Suppressor macrophage treated with lipopolysaccharide for 1 hour (primary cell): ENCODE data around the gene WSCD2.

Source experiments
- DNase-seq, 3 donors: peaks; one replicate each; pipeline ENCODE4 v3.0.0-alpha.2; 2020 to 2022

Gene WSCD2

DNA sequence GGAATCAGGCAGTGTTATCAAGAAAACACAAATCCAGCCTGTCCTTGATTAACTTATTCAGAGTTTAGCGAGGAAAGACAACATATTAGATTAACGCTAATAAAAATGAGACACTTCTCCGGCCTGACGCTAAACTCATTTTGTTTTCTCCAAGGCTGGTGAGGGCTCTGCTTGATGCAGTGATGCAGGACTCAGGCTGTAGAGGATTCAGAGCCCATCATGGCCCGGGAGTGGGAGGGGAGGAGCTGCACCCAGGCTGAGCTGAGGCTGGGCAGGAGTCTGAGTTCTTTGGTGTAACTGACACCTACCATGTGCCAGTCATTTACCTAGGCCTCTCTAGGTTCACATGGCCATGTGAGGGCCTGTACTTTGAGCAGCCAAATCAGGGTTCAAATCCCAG, 70.0 kb downstream of the WSCD2 start:
- DNase-seq, result no peak

DNA sequence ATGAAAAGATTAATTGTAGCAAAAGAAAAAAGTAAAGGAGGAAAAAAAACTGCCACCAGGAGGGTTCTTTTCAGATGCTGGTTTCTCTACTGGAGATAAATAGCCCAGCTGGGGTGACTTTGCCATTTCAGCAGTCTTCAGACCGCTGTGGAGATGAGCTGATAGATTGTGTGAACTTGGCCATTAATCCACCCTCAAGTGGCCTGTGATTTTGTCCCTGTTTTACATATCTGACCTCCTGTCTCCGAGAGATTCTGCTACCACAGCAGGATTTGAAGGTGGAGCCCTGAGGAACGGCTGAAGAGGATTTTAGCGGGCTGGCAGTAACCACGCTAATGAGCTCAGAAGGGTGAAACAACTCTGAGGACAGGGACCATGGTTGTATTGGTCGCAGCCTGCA, 72.7 kb downstream of the WSCD2 start:
- DNase-seq, result no peak

DNA sequence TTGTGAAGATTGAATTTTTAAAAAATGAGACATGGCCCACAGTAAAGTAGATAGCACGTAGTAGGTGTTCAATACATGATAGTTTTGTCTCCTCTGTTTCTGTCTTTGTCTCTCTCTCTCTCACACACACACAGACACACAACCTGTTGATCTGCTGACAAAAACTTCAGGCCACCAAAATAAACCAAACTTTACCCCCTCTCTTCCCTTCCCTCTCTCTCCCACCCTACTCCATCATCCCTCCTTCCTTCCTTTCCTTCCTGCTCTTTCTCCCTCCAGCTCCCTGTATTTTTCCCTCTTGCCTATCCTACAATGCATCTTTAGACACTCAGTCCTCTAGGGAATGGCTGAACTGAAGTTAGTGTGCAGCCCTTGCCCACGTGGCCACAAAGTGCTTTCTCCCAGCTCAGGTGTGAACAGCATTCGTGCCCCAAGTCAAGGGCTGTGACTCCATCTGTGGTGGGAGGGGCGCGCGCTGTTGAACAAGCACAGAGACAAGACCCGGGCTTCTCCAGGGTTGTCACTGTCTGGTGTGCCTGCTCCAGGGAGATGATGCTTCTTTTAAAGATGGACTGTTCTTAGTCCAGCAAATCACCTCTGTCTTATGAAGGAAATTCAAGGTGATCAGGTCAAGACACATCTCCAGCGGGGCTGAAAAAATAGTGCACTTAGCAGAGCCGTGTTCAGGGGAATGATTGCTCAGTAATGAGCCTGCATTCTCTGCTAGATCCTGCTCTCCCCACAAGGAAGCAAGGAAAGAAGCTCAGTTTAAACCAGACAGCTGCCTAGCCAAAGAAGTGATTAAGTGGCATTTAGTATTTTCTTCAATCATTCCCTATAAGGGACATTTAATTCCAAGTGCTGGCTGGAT, 75.3 kb downstream of the WSCD2 start:
- DNase-seq, result no peak

DNA sequence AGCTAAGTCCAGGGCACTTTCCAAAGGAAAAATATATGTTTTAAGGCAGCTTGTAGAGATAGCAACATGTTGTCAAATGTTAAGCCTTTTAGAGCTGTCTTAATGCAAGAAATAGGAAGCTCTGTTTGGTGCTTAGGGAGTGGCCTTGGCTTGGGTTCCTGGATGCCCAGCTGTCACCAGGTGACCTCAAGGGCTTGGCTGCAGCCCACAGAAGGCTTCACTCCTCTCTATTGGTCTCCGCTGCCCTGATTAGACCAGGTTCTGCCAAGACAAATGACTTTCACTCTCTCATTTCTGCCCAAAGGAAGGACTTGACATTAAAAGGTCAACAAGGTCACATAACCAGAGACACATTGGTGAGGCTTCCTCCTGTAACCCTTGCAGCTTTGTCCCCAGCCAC, 76.8 kb downstream of the WSCD2 start:
- no peak for DNase-seq

DNA sequence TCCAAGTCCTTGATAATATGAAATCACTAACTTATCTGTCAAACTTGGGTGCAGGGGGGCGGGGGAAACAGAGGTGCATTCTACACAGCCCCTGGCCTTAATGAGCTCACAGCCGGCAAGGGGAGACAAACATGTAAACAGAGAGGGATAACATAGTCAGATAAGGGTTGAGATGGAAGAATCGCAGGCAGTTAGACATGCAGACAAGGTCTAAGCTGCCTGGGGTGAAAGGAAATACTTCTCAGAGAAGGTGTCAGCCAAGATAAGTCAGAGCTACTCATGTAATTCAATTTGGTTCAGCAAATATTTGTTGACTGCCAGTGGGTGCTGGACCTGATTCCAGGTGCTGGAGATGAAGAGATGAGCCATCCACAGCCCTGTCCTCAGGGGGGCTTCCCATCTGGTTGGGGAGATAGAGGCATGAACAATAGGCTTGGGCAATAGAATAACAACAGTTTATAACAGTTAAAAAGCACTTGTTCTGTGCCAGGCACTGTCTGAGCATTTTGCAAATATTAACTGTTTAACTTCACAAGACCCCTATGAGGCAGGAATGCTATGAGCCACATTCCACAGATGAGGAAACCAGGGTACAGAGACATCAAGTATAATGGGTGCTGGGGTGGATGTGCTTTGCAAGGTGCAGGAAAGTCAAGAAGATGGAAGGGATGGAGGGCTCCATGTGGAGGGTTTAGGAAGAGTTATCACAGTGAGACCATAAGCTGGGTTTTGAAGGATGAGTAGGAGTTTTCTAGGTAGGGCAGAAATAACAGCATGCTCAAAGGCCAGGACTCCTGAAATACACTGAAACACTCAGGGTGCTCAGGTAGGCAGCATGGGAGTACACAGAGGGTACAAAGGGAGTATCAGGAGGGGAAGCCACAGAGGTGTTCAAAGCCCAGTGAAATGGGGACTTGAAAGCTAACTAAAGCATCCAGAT, 79.0 kb downstream of the WSCD2 start:
- DNase-seq, result no peak

DNA sequence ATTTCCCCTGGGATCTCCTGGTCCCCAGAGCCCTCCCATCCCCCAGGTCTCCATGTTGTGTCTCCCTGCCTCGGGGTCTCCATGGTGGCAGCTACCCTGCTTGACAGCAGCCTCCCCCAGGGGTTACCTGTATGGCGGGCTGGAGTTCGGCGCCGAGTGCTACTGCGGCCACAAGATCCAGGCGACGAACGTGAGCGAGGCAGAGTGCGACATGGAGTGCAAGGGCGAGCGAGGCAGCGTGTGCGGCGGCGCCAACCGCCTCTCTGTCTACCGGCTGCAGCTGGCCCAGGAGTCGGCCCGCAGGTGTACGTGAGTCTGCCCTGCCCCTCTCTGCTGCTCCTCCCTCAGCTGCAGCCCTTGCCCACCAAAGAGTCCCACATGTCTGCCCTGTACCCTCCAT, 80.9 kb downstream of the WSCD2 start:
- DNase-seq, result no peak

DNA sequence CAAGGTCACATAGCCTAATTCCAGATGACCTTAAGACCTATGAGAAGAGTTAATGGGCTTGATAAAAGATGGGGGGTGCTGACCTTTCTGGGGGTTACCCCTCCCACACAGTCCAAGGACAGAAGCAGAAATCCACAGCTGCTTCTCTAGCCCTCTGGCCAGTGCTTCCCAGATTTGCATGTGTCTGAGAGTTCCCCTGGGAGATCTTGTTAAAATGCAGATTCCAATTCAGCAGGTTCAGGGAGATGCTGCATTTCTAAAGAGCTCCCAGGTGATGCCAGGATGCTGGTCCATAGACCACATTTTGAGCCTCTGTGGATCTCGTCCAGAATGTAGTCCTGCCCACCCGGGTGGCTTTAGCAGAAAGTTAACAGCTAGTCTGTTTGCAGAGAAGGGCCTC, 82.1 kb downstream of the WSCD2 start:
- DNase-seq, result no peak

DNA sequence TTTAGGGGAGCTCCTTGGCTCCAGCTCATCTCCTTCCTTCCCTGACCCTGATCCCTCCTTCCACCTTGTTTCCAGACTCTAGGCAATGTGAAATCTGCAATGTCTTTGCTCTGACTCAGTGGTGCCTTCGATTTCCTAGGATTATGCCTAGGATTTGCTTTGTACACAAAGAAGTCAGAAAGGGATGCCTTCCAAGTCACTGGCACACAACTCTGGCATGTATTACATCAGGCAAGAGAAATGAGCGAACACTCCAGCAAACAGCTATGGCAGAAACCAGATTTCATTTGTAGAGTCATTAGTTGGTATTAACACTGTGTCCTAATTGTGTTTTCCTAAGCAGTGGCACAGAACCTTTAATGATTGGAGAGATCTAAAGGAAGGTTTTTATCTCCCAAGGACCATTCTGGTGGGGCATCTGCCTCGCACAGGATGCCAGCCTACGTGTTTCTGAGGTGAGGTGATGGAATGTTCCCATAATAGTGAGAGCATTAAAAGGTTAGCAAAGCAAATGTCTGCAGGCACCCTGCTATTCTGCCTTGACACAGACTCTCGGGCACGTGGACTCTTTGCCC, 84.9 kb downstream of the WSCD2 start:
- DNase-seq, result no peak

DNA sequence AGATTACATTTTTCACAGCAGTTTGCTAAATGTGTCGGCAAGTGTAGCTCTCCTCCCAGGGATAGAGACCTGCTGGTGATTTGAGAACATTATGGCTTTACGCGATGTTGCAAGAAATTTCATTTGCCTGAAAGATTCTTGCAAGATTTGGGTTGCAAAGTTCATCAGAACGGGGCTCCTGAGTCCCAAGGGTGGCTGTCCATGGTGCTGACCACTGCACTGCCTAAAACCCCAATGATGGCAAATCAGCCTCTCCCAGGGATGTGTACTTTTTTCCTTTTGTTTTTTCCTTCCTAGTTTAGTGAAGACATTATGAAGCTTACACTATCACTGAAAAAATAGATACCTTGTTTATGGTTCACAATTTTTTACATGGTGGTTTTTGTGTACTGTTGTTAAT, 85.4 kb downstream of the WSCD2 start:
- DNase-seq, result peak; percentile 31 to 74 (median 56)

DNA sequence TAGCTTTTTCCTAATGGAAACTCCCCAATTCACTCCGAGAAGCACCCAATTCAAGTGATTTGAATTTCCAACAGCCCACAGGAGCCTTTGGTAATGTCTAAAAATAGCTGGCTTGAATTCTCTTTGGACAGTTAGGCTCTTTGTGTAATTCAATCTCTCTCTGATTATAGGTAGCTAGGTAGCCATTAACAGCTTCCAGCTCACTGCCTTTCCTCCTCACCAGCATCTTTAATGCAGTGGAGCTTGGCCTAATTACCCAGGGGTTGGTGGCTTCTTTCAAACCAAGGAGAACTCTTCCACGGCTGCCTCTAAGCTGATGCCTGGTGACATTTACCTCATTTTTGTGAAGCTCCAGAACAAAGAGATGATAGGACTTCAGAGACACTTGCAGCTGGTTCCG, 86.4 kb downstream of the WSCD2 start:
- DNase-seq, result no peak

DNA sequence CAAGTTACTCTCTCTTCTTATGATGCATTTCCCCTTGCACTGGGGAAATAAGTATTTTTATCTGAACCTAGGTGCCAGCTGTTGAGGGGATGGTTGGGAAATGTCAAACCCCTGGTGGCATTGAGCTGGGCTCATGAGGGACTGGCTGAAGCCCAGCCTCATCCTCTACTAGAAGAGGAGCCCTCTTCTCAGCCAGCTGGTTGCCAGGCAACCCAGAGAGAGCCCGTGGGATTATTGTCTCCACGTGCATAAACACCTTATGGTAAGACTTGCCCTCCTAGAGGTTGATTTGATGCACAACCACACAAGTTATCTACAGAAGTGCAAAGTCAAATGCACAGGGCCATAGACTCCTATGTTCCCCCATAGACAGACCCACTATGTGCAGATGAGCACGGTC, 89.8 kb downstream of the WSCD2 start:
- DNase-seq, result no peak

DNA sequence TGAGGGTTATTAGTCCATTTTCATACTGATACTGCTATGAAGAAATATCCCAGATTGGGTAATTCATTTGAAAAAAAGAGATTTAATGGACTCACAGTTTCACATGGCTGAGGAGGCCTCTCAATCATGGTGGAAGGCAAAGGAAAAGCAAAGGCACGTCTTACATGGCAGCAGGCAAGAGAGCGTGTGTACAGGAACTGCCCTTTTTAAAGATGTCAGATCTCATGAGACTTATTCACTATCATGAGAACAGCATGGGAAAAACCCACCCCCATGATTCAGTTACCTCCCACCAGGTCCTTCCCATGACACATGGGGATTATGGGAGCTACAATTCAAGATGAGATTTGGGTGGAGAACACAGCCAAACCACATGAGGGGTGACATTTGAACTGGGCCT, 96.0 kb downstream of the WSCD2 start:
- DNase-seq, result peak; percentile 26 to 56 (median 33)

DNA sequence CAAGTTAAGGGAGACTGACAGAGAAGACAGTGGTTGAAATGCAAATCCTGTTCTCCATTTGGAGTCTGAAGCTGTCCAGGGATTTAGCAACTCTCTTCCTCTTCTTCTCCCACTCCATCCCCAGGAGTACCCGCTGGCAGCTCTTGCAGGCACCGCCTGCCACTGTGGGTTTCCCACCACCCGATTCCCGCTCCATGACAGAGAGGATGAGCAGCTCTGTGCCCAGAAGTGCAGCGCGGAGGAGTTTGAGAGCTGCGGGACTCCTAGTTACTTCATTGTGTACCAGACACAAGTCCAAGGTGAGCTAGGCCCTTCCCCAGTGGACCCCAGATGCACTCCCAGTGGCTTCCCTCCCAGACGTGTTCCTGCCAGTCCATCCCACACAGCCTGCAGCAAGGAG, 97.8 kb downstream of the WSCD2 start:
- DNase-seq, result no peak

DNA sequence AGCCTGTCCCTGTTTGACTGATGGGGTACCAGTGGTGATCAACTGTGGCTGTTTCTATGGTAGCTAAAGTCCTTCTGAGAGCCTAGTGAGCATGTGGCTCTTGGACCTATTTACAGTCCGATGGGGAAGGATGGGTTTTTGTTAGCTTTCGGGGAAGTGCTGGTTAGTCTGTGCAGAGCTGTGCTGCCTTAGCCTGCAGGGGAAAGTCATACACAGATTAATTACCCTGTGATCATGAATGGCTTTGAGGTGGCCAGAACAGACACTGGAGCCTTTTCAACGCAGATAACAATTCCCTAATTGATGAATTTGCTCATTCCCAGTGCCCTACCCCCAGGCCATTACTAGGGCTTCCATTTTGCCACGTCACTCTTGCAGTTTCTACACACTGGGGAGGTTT, 99.7 kb downstream of the WSCD2 start:
- no peak for DNase-seq

DNA sequence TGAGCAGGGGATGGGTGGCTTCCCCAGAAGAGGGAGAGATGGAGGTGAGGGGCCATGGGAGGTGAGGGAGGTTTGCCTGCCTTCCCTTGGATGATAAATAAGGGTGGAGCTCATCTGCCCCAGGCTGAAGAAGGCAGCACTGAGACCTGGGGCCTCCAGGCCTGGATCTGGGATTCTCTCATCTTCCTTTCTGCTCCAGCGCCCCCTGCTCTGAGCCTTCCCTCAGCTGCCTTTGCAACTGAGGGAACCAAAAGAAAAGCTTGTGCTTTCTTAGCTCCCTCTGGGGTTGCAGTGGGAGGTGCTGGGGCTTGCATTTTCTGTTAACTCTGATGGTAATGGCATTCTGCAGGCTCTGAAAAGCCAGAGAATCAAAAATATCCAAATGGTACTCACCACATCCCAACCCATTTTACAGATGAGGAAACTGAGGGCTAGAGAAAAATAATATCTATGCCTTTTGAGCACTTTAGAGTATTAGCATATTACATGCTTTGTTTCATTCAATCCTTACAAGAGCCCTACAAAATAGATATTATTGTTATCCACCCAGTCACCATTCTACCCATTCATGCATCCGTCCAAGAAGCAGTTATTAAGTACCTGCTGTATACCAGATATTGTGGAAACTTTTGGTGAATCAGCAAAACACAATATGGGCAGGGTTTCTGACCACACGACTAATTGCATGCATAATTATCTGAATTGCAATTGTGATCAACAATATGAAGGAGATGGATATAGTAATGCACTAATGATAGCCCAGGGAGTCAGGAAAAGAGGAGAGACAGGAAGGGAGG, 102.2 kb downstream of the WSCD2 start:
- DNase-seq, result no peak

DNA sequence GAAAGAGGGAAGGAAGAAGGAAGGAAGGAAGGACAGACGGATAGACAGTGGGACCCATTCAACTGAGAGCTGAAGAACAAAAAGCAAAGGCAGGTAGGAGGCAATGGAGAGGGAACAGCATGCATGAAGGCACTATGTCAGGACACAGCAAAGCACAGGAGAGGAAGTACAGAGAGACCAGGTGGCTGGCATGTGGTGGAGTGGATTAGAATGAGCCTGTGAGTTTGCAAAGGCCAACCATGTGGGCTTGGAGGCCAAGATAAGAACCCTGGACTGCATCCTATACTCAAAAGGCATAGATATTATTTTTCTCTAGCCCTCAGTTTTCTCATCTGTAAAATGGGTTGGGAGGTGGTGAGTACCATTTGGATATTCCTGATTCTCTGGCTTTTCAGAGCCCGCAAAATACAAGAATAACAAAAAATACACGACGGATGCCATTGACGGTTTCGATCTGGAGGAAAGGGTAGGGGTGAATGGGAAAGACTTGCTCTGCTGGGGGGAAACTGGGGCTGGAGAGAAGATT, 102.9 kb downstream of the WSCD2 start:
- DNase-seq, result no peak

DNA sequence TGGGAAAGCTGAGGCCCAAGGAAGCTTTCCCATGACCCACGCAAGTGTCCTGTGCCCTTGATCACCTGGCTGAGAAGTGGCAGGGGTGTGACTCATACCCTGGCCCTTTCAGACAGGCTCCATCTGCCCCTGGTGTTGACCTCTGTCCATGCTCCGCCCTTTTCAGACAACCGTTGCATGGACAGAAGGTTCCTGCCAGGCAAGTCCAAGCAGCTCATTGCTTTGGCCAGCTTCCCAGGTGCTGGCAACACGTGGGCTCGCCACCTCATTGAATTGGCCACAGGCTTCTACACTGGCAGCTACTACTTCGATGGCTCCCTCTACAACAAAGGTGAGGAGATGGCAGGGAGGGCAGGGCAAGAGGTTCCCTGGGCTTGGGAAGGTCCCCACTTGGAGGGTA, 103.5 kb downstream of the WSCD2 start:
- DNase-seq, result no peak

DNA sequence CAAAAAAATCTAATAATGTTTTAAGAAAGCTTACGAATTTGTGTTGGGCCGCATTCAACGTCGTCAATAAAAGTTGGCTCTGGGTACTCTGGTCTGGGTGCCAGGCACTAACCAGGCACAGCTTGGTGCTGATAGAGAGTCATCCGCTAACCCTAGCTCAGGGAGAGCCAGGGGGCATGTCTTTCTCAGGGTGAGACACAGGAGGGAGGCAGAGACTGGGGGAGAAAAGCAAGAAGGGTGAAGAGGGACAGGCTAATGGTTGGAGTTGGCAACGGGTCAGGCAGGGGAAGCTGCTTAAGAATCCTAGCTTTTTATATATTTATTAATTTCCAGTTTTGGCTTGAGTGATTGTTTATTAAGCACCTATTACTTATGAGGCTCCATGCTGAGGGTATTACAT, 105.1 kb downstream of the WSCD2 start:
- DNase-seq, result peak; percentile 38 to 60 (median 58)

DNA sequence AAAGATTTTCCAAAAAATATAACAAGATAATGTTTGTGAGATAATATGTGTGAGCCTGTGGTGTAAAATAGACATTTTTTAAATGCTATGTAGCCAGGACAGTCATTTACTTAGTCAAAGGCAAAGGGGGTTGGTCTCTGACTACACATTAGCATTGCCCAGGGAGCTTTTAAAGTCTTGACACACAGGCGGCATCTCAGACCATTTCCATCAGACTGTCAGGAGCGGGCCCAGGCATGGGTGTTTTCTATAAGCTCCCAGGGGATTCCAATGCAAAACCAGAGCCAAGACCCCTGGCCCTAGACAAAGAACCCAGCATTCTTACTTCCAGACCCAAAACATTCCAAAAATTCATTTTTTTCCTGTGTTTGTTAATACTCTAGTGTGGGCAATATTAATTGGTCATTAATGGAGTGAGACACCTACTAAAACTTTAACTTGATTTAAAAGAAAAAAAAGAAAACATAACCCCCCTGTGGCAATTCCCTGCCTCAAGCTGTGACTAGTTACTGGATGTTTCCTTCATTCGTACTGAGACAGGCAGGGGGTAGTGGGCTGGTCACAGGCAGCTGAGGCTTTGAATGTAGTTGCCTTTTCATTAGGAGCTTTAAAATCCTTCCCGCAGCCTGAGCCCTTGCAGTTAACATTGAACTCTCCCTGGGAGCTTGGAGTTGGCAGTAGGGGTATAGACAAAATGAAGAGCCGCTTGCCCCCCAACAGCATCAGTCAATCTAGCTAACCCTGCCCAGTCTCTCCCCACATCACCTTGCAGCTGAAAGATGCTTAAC, 106.3 kb downstream of the WSCD2 start:
- DNase-seq, result no peak

DNA sequence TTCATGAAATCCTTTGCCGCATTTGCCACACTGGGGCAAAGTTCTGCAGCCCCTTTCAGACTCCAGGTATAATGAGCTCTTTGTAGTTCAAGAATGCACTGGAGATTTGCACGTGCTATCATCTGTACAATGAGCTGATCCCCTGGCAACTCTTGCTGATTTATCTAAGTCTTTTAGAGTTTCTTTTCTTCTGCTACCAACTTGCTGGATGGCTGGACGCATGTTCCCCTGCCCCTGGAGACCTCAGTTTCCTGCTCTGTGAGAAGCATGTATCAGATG, 106.8 kb downstream of the WSCD2 start:
- no peak for DNase-seq

DNA sequence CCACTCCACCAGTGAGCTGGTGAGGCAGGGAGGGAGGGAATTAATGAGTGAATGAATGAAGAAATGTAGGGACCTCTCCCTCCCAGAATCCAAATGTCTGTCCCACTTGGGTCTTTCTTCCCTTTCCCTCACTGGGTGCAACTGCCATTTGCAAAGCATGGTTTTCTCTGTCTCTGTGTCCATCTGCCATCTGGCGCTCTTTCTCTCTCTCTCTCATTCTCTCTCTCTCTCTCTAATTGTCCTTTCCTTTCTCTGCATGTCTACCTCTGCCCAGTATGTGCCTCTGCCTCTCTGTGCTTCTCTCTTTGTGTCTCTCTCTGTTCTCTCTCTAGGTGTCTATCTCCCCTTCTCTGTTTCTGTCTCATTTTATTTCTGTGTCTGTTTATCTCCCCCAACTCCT, 107.3 kb downstream of the WSCD2 start:
- no peak for DNase-seq

DNA sequence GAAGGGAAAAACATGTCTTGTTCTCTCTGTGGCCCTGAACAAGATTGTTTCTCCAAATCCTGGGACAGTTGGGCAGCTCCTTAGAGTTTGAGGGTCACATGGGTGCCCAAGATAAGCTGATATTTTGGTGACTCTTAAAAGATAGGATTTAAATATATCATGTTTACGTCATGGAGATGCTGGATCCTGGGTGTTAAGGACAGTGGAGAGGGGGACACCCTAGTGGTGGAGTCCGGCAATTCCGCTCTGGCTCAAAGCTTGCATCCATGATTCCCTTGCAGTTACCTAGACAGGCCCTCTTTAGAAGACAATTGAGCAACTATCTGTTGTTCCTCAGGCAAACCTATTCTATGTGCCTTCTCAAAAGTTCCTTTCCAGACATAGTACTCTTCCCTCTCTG, 108.2 kb downstream of the WSCD2 start:
- DNase-seq, result peak in 2 of 3 donors; percentile 13 to 18
